HL-60 (cell line): Measurements from ENCODE around the gene TRIM25.

Experiments
- CTCF ChIP-seq: IDR thresholded peaks from one replicate; pipeline ENCODE4 v1.5.1; 2011; ENCODE audit warnings: low read length, control low read depth, inconsistent platforms; ENCODE audit not compliant: insufficient read depth
- GABPA ChIP-seq: IDR thresholded peaks from 2 replicates; pipeline ENCODE4 v1.6.1; 2012; ENCODE audit warnings: low read depth
- POLR2AphosphoS5 ChIP-seq: IDR thresholded peaks from 2 replicates; pipeline ENCODE4 v1.6.1; 2012; ENCODE audit warnings: low read depth
- REST ChIP-seq: IDR thresholded peaks from 2 replicates; pipeline ENCODE4 v1.6.1; 2012; ENCODE audit warnings: low read depth; ENCODE audit not compliant: insufficient replicate concordance
- SPI1 ChIP-seq: IDR thresholded peaks from 2 replicates; pipeline ENCODE4 v1.6.1; 2012; ENCODE audit warnings: low read depth, mild to moderate bottlenecking, borderline replicate concordance

DNA sequence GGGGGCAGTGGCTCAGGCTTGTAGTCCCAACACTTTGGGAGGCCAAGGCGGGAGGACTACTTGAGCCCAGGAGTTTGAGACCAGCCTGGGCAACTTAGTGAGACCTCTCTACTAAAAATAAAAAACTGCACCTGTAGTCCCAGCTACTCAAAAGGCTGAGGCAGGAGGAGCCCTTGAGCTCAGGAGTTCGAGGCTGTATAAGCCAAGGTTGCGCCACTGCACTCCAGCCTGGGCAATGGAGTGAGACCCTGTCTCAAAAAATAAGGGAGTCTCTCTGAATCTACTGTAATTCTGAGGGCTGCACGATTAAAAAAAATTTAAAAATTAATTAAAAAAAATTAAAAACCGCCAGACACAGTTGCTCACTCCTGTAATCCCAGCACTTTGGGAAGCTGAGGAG, 43.1 kb upstream of the TRIM25 start:
- TF ChIP-seq CTCF (no peak), REST (no peak), SPI1 (no peak), POLR2AphosphoS5 (no peak), GABPA (no peak)
